H1 (cell line): Measurements from ENCODE around the gene FXYD3. TPM values are rescaled to one million over a fixed set of nuclear protein-coding genes. Genes with fewer than 3 reads are reported as not detected.

Experiments
- CHD7 ChIP-seq: fragments of 300-600 bp; sonication (generic); IDR thresholded peaks from 2 replicates; pipeline ENCODE4 v1.7.1; 2012; ENCODE audit warnings: low read length, moderate library complexity, mild to moderate bottlenecking, inconsistent platforms; ENCODE audit not compliant: insufficient replicate concordance
- CTBP2 ChIP-seq: IDR thresholded peaks from 2 replicates; pipeline ENCODE4 v1.7.0; 2011; ENCODE audit warnings: borderline replicate concordance, mild to moderate bottlenecking, moderate library complexity, mixed read lengths, low read length; ENCODE audit not compliant: insufficient read depth, insufficient read length
- EZH2 ChIP-seq: fragments of 200-600 bp; sonication (generic); IDR thresholded peaks from 2 replicates; pipeline ENCODE4 v1.7.1; 2012; ENCODE audit warnings: low read depth, mild to moderate bottlenecking, moderate library complexity, low read length, inconsistent platforms; ENCODE audit not compliant: severe bottlenecking
- KDM5A ChIP-seq: fragments of 200-600 bp; IDR thresholded peaks from 2 replicates; pipeline ENCODE4 v1.7.1; 2012; ENCODE audit warnings: mild to moderate bottlenecking, low read length, inconsistent platforms, mixed read lengths
- YY1 ChIP-seq: IDR thresholded peaks from 2 replicates; pipeline ENCODE4 v1.6.1; 2011; ENCODE audit warnings: low read depth, mild to moderate bottlenecking, low read length
- polyA plus RNA-seq, 7 experiments: library from polyadenylated mRNA; depleted of rRNA in 3 of 7; stranded (reverse) in 5 of 7; unstranded in 2 of 7; fragments of >200 nt in 5 of 7; fragments of 200-250 nt in 2 of 7; gene quantifications; 1 replicate in 5 of 7; 2 replicates in 1 of 7; 4 replicates in 1 of 7; pipeline versions ENCODE4 v1.2.1 to v1.2.3, GENCODE V29; 2011 to 2013; ENCODE audit warnings: missing spikeins in 2 of 7, mixed read lengths in 2 of 7
- total RNA-seq: library from RNA; stranded (reverse); fragmentation: NEBNext Ultra II Directional; extraction: Animal tissue kit (Norgen Biotek cat#: 25700); gene quantifications from 2 replicates; pipeline ENCODE4 v1.2.1, GENCODE V29; 2021

Gene FXYD3
- total and polyA plus RNA-seq, 2 of the 8 experiments (the other 6 are each of a cell fraction or from before 2014, with no cell fraction given), result 0.33 TPM; not detected in 1

GRCh38 chr19:35085947-35086346, 29.7 kb upstream of the FXYD3 start (continued):
- no peak for TF ChIP-seq CHD7
- no peak for TF ChIP-seq CTBP2
- TF ChIP-seq KDM5A, result no peak
- no peak for TF ChIP-seq EZH2
- no peak for TF ChIP-seq YY1
- TF ChIP-seq, all 59 proteins: peak for 0
